Body of pancreas (tissue), 4 donors: Measurements from ENCODE around the gene HSF5. TPM values are rescaled to one million over a fixed set of nuclear protein-coding genes. Genes with fewer than 3 reads are reported as not detected.

Source experiments
- ATAC-seq: fragments of 150-250 bp; one replicate; pipeline ENCODE4 v1.9.1; 2016
- DNase-seq, 4 donors: peaks; one replicate each; pipeline ENCODE4 v3.0.0-alpha.2; 2019
- H3K27ac ChIP-seq, 4 donors: fragments of 200-600 bp; sonication (generic); 1 replicate in 3 of 4; 2 replicates in 1 of 4; pipeline versions ENCODE4 v1.5.1 to v1.6.1; 2016 to 2019; ENCODE audit warnings: mild to moderate bottlenecking in 1 of 4, mixed read lengths in 1 of 4, moderate library complexity in 1 of 4
- H3K27me3 ChIP-seq, 2 donors: fragments of 200-600 bp; sonication (generic); one replicate each; pipeline ENCODE4 v1.6.0; 2016; ENCODE audit warnings: mild to moderate bottlenecking in 1 of 2
- H3K36me3 ChIP-seq, 2 donors: fragments of 200-600 bp; sonication (generic); replicated peaks in 1 of 2; 2 replicates each; pipeline ENCODE4 v1.5.1; 2016; ENCODE audit warnings: low read depth in 2 of 2; ENCODE audit not compliant: insufficient read depth in 1 of 2
- H3K4me1 ChIP-seq: fragments of 200-600 bp; sonication (generic); one replicate; pipeline ENCODE4 v1.6.0; 2016
- H3K4me3 ChIP-seq, 2 donors: fragments of 200-600 bp; sonication (generic); 1 replicate in 1 of 2; 2 replicates in 1 of 2; pipeline ENCODE4 v1.5.1; 2016 to 2019
- H3K9me3 ChIP-seq, 3 donors: fragments of 200-600 bp; sonication (generic); 1 replicate in 2 of 3; 2 replicates in 1 of 3; pipeline ENCODE4 v1.5.1; 2016
- CTCF ChIP-seq, 7 experiments: fragments of 450-650 bp in 4 of 7; fragments of 200-600 bp in 3 of 7; sonication (generic) in 3 of 7; IDR thresholded peaks; one replicate each; pipeline ENCODE4 v1.5.1; 2016 to 2019; ENCODE audit warnings: antibody characterized with exemption in 7 of 7
- POLR2A ChIP-seq, 3 donors: fragments of 450-650 bp; IDR thresholded peaks; one replicate each; pipeline ENCODE4 v1.6.1; 2016; ENCODE audit warnings: antibody characterized with exemption in 3 of 3, mild to moderate bottlenecking in 2 of 3
- WGBS, 2 donors: methylation state at CpG; one replicate each; pipeline ENCODE4 v1.1.5; 2017; 5-methylcytosine and 5-hydroxymethylcytosine counted together
- intact Hi-C: fragments of 100-400 bp; cut with DNase I; formaldehyde crosslinking; loops from one replicate; pipeline ENCODE4 v1.15.1; 2023
- total RNA-seq, 2 donors: library from RNA; depleted of rRNA; stranded (reverse); fragments of >200 nt; gene quantifications; one replicate each; pipeline ENCODE4 v1.1.0, GENCODE V29; 2016

Gene HSF5
- total RNA-seq, 2 donors from 2014 or later: not detected

GRCh38 chr17:58388302-58389190 lies 99.7 kb downstream of the HSF5 start:
- intact Hi-C loops: no loop called here
- 70 to 75% methylated on average over 3 of the region's 3 CpGs for WGBS, 2 donors
- no peaks in the 10 kb centered on the region for H3K9me3 ChIP-seq
- ATAC-seq (no peak), DNase-seq (no peak)
- H3K27ac ChIP-seq: no peak overlapping the region
- no peaks in the 10 kb centered on the region for H3K36me3 ChIP-seq
- H3K4me1 ChIP-seq: peaks cover 78% of the 10 kb centered on the region
- TF ChIP-seq POLR2A (IDR thresholded peaks at IDR 0.05) (no peak), CTCF (IDR thresholded peaks at IDR 0.05) (no peak)
- no peak overlapping the region for H3K4me3 ChIP-seq
- no peaks in the 10 kb centered on the region for H3K27me3 ChIP-seq

- Histone ChIP-seq H3K27ac (no peak overlapping the region), H3K4me3 (no peak overlapping the region), H3K27me3 (no peaks in the 10 kb centered on the region), H3K9me3 (no peaks in the 10 kb centered on the region), H3K36me3 (no peaks in the 10 kb centered on the region), H3K4me1 (peaks cover 85% of the 10 kb centered on the region)
- intact Hi-C loops: no loop called here
- no peak for ATAC-seq
- 44 to 59% methylated on average over 1 of the region's 1 CpG for WGBS, 2 donors
- TF ChIP-seq POLR2A (IDR thresholded peaks at IDR 0.05): no peak
- no peak for TF ChIP-seq CTCF (IDR thresholded peaks at IDR 0.05)
- DNase-seq: no peak
Measured at GRCh38 chr17:58387834-58388233, 100.4 kb downstream of the HSF5 start.

- DNase-seq (no peak), ATAC-seq (no peak)
- TF ChIP-seq POLR2A (IDR thresholded peaks at IDR 0.05) (no peak), CTCF (IDR thresholded peaks at IDR 0.05) (no peak)
- no peaks in the 10 kb centered on the region for H3K27me3 ChIP-seq
- peaks cover 86% of the 10 kb centered on the region for H3K4me1 ChIP-seq
- no peaks in the 10 kb centered on the region for H3K9me3 ChIP-seq
- intact Hi-C loops: no loop called here
- 91 to 93% methylated on average over 3 of the region's 3 CpGs for WGBS, 2 donors
- H3K4me3 ChIP-seq: no peak overlapping the region
- H3K27ac ChIP-seq: no peak overlapping the region
- H3K36me3 ChIP-seq: no peaks in the 10 kb centered on the region
Measured at GRCh38 chr17:58386708-58387107, 101.5 kb downstream of the HSF5 start.

- no peak for ATAC-seq
- no peak overlapping the region for H3K27ac ChIP-seq
- peaks cover 86% of the 10 kb centered on the region for H3K4me1 ChIP-seq
- intact Hi-C loops: no loop called here
- no peaks in the 10 kb centered on the region for H3K9me3 ChIP-seq
- DNase-seq: no peak
- WGBS, 2 donors: 20 to 40% methylated on average over 4 of the region's 4 CpGs
- H3K4me3 ChIP-seq: no peak overlapping the region
- no peaks in the 10 kb centered on the region for H3K36me3 ChIP-seq
- H3K27me3 ChIP-seq: no peaks in the 10 kb centered on the region
- TF ChIP-seq POLR2A (IDR thresholded peaks at IDR 0.05) (no peak), CTCF (IDR thresholded peaks at IDR 0.05) (no peak)
Measured at GRCh38 chr17:58385359-58385899, 102.8 kb downstream of the HSF5 start.
